Esophagus muscularis mucosa (tissue), 4 donors: ENCODE data around the gene CCDC61. TPM values are rescaled to one million over a fixed set of nuclear protein-coding genes. Genes with fewer than 3 reads are reported as not detected.

Experiments used
- DNase-seq: peaks from one replicate; pipeline ENCODE4 v3.0.0-alpha.2; 2017; ENCODE audit errors: extremely low spot score
- H3K27ac ChIP-seq, 4 donors: fragments of 200-600 bp; sonication (generic); replicated peaks in 1 of 4; 1 replicate in 3 of 4; 2 replicates in 1 of 4; pipeline ENCODE4 v1.5.1; 2016 to 2019; ENCODE audit warnings: mild to moderate bottlenecking in 1 of 4
- H3K27me3 ChIP-seq, 4 donors: fragments of 200-600 bp; sonication (generic); one replicate each; pipeline versions ENCODE4 v1.5.1 to v1.6.0; 2016 to 2019
- H3K36me3 ChIP-seq, 4 donors: fragments of 200-600 bp; sonication (generic); one replicate each; pipeline ENCODE4 v1.5.1; 2016 to 2019
- H3K4me1 ChIP-seq, 4 donors: fragments of 200-600 bp; sonication (generic); one replicate each; pipeline ENCODE4 v1.5.1; 2016 to 2019
- H3K4me3 ChIP-seq, 4 donors: fragments of 200-600 bp; sonication (generic); 1 replicate in 2 of 4; 2 replicates in 2 of 4; pipeline ENCODE4 v1.5.1; 2016 to 2019; ENCODE audit warnings: mild to moderate bottlenecking in 4 of 4, moderate library complexity in 1 of 4
- H3K9me3 ChIP-seq, 4 donors: fragments of 200-600 bp; sonication (generic); 1 replicate in 3 of 4; 2 replicates in 1 of 4; pipeline ENCODE4 v1.5.1; 2016 to 2019
- CTCF ChIP-seq, 3 experiments: fragments of 200-600 bp in 2 of 3; fragments of 450-650 bp in 1 of 3; sonication (generic) in 2 of 3; IDR thresholded peaks; one replicate each; pipeline ENCODE4 v1.5.1; 2017 to 2019; ENCODE audit warnings: antibody characterized with exemption in 3 of 3, mild to moderate bottlenecking in 2 of 3, moderate library complexity in 1 of 3
- EP300 ChIP-seq: sonication (generic); formaldehyde crosslinking; IDR thresholded peaks from one replicate; pipeline ENCODE4 v1.6.1; 2017; ENCODE audit warnings: antibody characterized with exemption
- POLR2A ChIP-seq: fragments of 450-650 bp; IDR thresholded peaks from one replicate; pipeline ENCODE4 v1.6.1; 2017; ENCODE audit warnings: antibody characterized with exemption, moderate library complexity, mild to moderate bottlenecking, low read depth
- POLR2AphosphoS5 ChIP-seq, 2 donors: sonication (generic); formaldehyde crosslinking; IDR thresholded peaks; one replicate each; pipeline ENCODE4 v1.6.1; 2017; ENCODE audit warnings: antibody characterized with exemption in 2 of 2
- WGBS: methylation state at CpG from one replicate; pipeline ENCODE4 v1.1.5; 2018; 5-methylcytosine and 5-hydroxymethylcytosine counted together
- intact Hi-C: fragments of 100-400 bp; cut with DNase I; formaldehyde crosslinking; loops from one replicate; pipeline ENCODE4 v1.15.1; 2023
- total RNA-seq, 4 donors: library from RNA; depleted of rRNA; stranded (reverse); fragments of >200 nt; gene quantifications; one replicate each; pipeline versions ENCODE4 v1.1.0 to v1.2.1, GENCODE V29; 2016

CCDC61 gene
- total RNA-seq, 4 donors from 2014 or later: 5.3 to 9.6 (median 8.6) TPM

- H3K4me1 ChIP-seq: no peaks in the 10 kb centered on the region
- H3K27ac ChIP-seq: no peak overlapping the region
- TF ChIP-seq POLR2A: no peak
- no peak for TF ChIP-seq EP300
- TF ChIP-seq POLR2AphosphoS5 (IDR thresholded peaks at IDR 0.05): no peak
- TF ChIP-seq CTCF (IDR thresholded peaks at IDR 0.05): no peak
- no peaks in the 10 kb centered on the region for H3K9me3 ChIP-seq
- intact Hi-C loops: no loop called here
- 96% methylated on average over 1 of the region's 1 CpG for WGBS
- peaks cover 0 to 62% (median 8%) of the 10 kb centered on the region in 4 donors for H3K27me3 ChIP-seq
- H3K4me3 ChIP-seq: no peak overlapping the region
- no peak for DNase-seq
- no peaks in the 10 kb centered on the region for H3K36me3 ChIP-seq
Observed at GRCh38 chr19:46043519-46043918, 48.3 kb downstream of the CCDC61 start.

GRCh38 chr19:46049597-46049996, 54.3 kb downstream of the CCDC61 start:
- TF ChIP-seq EP300 (no peak), POLR2AphosphoS5 (IDR thresholded peaks at IDR 0.05) (no peak), CTCF (IDR thresholded peaks at IDR 0.05) (no peak), POLR2A (no peak)
- intact Hi-C loops: no loop called here
- H3K4me3 ChIP-seq: no peak overlapping the region

GRCh38 chr19:46052896-46053295, 57.6 kb downstream of the CCDC61 start:
- Histone ChIP-seq H3K36me3 (no peaks in the 10 kb centered on the region), H3K4me1 (no peaks in the 10 kb centered on the region), H3K4me3 (no peak overlapping the region), H3K27me3 (peaks cover 0 to 48% (median 10%) of the 10 kb centered on the region in 4 donors), H3K27ac (no peak overlapping the region), H3K9me3 (peaks cover 0 to 3% (median 0%) of the 10 kb centered on the region in 4 donors)
- intact Hi-C loops: no loop called here
- TF ChIP-seq CTCF (IDR thresholded peaks at IDR 0.05): no peak
- no peak for TF ChIP-seq EP300
- TF ChIP-seq POLR2A: no peak
- WGBS: 51% methylated on average over 4 of the region's 4 CpGs
- DNase-seq: no peak

More at GRCh38 chr19:46049597-46049996, 54.3 kb downstream of the CCDC61 start:
- no peaks in the 10 kb centered on the region for H3K4me1 ChIP-seq
- H3K27ac ChIP-seq: no peak overlapping the region
- 40% methylated on average over 7 of the region's 7 CpGs for WGBS
- H3K9me3 ChIP-seq: peaks cover 0 to 3% (median 0%) of the 10 kb centered on the region in 4 donors
- H3K36me3 ChIP-seq: no peaks in the 10 kb centered on the region
- peaks cover 0 to 43% (median 7%) of the 10 kb centered on the region in 4 donors for H3K27me3 ChIP-seq
- DNase-seq: no peak

- Histone ChIP-seq H3K27me3 (peaks cover 0 to 41% (median 5%) of the 10 kb centered on the region in 4 donors), H3K4me3 (no peak overlapping the region)
- 48% methylated on average over 4 of the region's 4 CpGs for WGBS
Observed at GRCh38 chr19:46056536-46056935, 61.3 kb downstream of the CCDC61 start.

More at GRCh38 chr19:46056536-46056935, 61.3 kb downstream of the CCDC61 start:
- no peak for DNase-seq
- no peak overlapping the region for H3K27ac ChIP-seq
- intact Hi-C loops: no loop called here
- H3K36me3 ChIP-seq: no peaks in the 10 kb centered on the region
- no peaks in the 10 kb centered on the region for H3K4me1 ChIP-seq
- peaks cover 0 to 6% (median 0%) of the 10 kb centered on the region in 4 donors for H3K9me3 ChIP-seq
- TF ChIP-seq CTCF (IDR thresholded peaks at IDR 0.05): no peak
- TF ChIP-seq POLR2AphosphoS5 (IDR thresholded peaks at IDR 0.05): no peak
- TF ChIP-seq POLR2A: no peak
- TF ChIP-seq EP300: no peak
